Left renal pelvis (tissue), 4 donors: ENCODE measurements around the gene KLF2. TPM values are rescaled to one million over a fixed set of nuclear protein-coding genes. Genes with fewer than 3 reads are reported as not detected.

Experiments used
- DNase-seq, 4 donors: peaks; one replicate each; pipeline ENCODE4 v3.0.0-alpha.2; 2013; ENCODE audit warnings: low read depth in 4 of 4, low spot score in 3 of 4
- polyA plus RNA-seq, 4 donors: library from polyadenylated mRNA; unstranded; fragments of 120-200 nt; gene quantifications; one replicate each; pipeline ENCODE4 v1.2.1, GENCODE V29; 2013; ENCODE audit not compliant: insufficient read length in 4 of 4

KLF2 gene
- polyA plus RNA-seq, 4 donors: 15.9 to 254 (median 27.3) TPM

DNA sequence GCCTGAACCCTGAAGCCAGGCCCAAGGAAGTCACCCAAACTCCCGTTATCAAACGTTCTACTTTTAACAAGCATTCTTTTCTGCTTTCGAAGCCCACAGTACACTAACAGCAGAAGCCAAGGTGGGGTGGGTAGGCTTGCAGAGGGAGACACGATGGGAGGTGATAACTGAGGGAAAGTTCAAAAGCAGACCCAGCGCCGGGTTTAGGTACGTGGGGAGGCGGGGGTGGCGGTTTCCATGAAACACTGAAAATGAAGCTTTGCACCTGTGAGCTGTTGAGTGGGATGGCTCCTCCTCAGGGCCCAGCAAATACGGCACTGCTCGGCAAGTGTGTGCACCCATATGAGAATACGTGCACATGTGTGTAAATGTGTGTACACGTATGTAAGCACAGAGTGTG lies 49.8 kb downstream of the KLF2 start:
- no peak for DNase-seq

DNA sequence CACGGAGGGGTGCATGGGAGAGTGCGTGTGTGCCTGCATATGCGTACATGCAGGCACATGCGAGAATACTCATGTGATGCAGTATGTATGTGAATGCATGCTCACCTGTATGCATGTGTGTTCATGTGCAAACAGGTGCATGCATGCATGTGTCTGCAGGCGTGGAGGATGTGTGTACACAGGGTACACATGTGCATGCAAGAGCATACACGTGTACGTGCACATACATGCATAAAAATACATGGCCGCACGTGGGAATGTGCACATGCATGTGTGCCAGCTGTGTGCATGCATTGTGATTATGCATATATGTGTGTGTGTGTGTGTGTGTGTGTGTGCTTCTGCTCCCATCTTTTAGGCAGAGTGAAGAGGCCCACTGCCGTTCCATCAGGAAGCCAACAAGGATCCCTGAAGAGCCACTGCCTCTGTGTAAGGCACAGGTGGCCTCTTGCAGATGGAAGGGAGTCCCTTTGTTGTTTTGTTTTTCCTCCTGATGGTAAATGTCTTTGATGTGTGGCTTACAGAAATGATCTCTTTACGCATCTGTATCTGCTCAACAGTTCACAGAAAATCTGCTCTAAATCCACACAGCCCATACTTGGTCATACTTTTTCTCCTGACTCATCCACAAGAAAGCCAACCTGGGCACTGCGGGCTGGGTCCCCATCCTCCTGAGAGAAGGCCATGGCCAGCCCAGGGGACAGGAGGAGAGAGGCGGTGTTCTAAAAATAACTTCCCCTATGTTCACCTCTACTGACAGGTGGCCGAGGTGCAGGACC lies 50.7 kb downstream of the KLF2 start:
- no peak for DNase-seq

GRCh38 chr19:16375936-16376185 lies 51.2 kb downstream of the KLF2 start:
- DNase-seq: no peak

- no peak for DNase-seq
Observed at GRCh38 chr19:16376241-16376640, 51.6 kb downstream of the KLF2 start.

GRCh38 chr19:16376649-16377048 lies 52.0 kb downstream of the KLF2 start:
- no peak for DNase-seq

GRCh38 chr19:16377521-16377920 lies 52.9 kb downstream of the KLF2 start:
- DNase-seq: no peak

Other genes starting within 250 kb of the KLF2 start
- 100 to 1,000 TPM; 493 to 783 (median 619) TPM for gene TPM4, start 248.3 kb upstream of the KLF2 start, polyA plus RNA-seq
- 10 to 100 TPM; 65.8 to 97.4 (median 83.9) TPM for gene RAB8A, start 212.9 kb upstream of the KLF2 start, polyA plus RNA-seq
- gene HSH2D, start 181.1 kb upstream of the KLF2 start, polyA plus RNA-seq: 1 to 10 TPM in 1 of 4 donors, under 1 TPM in 3; 0.46 to 1.1 (median 0.65) TPM
- gene CIB3, start 151.3 kb upstream of the KLF2 start, polyA plus RNA-seq: not detected
- 100 to 1,000 TPM in 3 of 4 donors, 10 to 100 TPM in 1; 96.5 to 118 (median 112) TPM for gene FAM32A, start 139.4 kb upstream of the KLF2 start, polyA plus RNA-seq
- 10 to 100 TPM; 52.6 to 62.6 (median 55.3) TPM for gene AP1M1, start 126.9 kb upstream of the KLF2 start, polyA plus RNA-seq
- gene EPS15L1, start 147.1 kb downstream of the KLF2 start, polyA plus RNA-seq: 10 to 100 TPM; 26.5 to 33.4 (median 27.2) TPM
- under 1 TPM in 1 of 4 donors, not detected in 3; 0.10 TPM for gene CALR3, start 171.3 kb downstream of the KLF2 start, polyA plus RNA-seq
- gene C19orf44, start 171.6 kb downstream of the KLF2 start, polyA plus RNA-seq: 10 to 100 TPM; 11.8 to 15.8 (median 12.2) TPM
- gene CHERP, start 217.6 kb downstream of the KLF2 start, polyA plus RNA-seq: 10 to 100 TPM; 30.3 to 55.1 (median 36.6) TPM
- 10 to 100 TPM; 38.1 to 47.6 (median 40.4) TPM for gene SLC35E1, start 247.6 kb downstream of the KLF2 start, polyA plus RNA-seq